Tibial nerve (tissue), 3 donors: ENCODE measurements around the gene LBHD2.
A peak's percentile ranks its signal among the peaks of the same experiment; 100 is the strongest.

ENCODE experiments used
- CTCF ChIP-seq, 5 experiments: fragments of 200-600 bp in 3 of 5; fragments of 450-650 bp in 2 of 5; sonication (generic) in 3 of 5; IDR thresholded peaks; one replicate each; pipeline ENCODE4 v1.5.1; 2016 to 2019; ENCODE audit warnings: antibody characterized with exemption in 5 of 5, mild to moderate bottlenecking in 3 of 5, moderate library complexity in 2 of 5
- POLR2A ChIP-seq, 2 donors: fragments of 450-650 bp; IDR thresholded peaks; one replicate each; pipeline ENCODE4 v1.6.1; 2017; ENCODE audit warnings: antibody characterized with exemption in 2 of 2, mild to moderate bottlenecking in 2 of 2, moderate library complexity in 2 of 2

GRCh38 chr14:103103461-103104388, 19.7 kb downstream of the LBHD2 start:
- peak in 3 of 5 experiments; percentile 7 to 19 (median 16) for TF ChIP-seq CTCF (IDR thresholded peaks at IDR 0.05)
- TF ChIP-seq POLR2A (IDR thresholded peaks at IDR 0.05) = no peak
